Renal cortex interstitium (tissue), 11 donors: ENCODE results near the gene PIK3R6. TPM values are rescaled to one million over a fixed set of nuclear protein-coding genes. Genes with fewer than 3 reads are reported as not detected.
"Not testable (repeated sequence)": the region's sequence is repeated elsewhere in the genome, so short reads cannot be mapped to it uniquely, and the experiment has no call there.

ENCODE experiments used
- DNase-seq, 11 donors: peaks; one replicate each; pipeline ENCODE4 v3.0.0-alpha.2; 2013; ENCODE audit warnings: low read depth in 9 of 11, low spot score in 4 of 11; ENCODE audit errors: extremely low read depth in 1 of 11
- polyA plus RNA-seq, 3 donors: library from polyadenylated mRNA; unstranded; fragments of 120-200 nt; gene quantifications; one replicate each; pipeline ENCODE4 v1.2.1, GENCODE V29; 2013; ENCODE audit not compliant: insufficient read length in 3 of 3

PIK3R6 gene
- polyA plus RNA-seq, 3 donors, result 1.2 to 2.2 (median 1.4) TPM

DNA sequence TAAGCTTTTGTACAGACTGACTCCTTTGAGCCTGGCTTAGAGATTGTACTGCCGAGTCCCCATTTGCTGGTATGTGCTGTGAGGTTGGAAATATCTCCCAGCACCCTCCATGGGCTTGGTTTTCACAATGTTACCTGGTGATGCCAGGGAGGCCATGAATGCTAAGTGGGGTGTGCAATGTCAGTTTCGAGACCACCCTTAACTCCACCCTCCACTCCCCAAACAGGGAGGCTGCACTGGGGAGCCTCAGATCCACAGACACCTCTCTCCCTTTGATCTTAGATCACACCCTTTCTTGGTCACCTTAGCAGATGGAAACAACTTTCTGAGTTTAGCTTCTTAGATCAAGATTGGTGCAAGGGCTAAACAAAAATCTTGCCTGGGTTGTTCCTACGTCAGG lies 28.6 kb upstream of the PIK3R6 start:
- no peak for DNase-seq

DNA sequence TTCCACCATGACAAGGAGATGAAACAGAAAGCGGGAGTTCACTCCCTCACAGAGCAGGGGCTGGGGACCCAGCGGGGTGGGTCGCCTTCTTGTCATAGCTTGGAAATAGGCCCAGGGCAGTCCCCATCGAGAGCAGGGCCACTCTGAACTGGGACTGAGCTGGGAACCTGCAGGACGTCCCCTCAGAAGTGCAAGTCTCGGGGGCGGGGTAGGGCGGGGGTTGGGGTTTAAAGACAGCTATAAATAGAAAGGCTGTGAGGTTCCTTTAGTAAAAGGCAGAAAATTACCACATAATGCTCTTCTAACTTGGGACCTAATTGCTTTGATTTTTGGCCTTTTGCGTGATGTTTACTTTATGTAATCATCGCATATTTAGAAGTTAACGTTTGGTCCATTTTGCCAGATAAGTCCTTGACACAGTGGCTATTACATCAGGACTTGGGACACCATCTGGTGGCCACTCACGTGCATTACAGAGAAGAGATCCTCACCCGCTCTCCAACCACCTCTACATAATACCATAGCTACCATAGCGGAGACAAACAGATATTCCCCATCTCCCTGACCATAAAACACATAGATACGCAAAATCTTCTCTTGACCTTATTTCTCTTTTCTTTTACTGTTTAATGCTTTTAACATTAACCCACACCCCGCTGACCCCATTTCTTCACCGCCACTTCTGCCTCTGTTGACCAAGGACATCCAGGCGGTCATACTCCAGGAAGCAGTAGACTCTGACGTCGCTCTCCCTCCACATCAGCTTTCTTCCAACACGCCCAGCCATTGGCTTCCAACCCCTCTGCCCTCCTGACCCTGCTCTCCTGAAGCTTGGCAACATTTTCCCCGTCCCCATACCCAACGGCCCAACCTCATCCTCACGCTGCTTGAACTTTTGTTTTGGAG lies 27.5 kb upstream of the PIK3R6 start:
- DNase-seq, result peak; percentile 40 to 71 (median 58)

DNA sequence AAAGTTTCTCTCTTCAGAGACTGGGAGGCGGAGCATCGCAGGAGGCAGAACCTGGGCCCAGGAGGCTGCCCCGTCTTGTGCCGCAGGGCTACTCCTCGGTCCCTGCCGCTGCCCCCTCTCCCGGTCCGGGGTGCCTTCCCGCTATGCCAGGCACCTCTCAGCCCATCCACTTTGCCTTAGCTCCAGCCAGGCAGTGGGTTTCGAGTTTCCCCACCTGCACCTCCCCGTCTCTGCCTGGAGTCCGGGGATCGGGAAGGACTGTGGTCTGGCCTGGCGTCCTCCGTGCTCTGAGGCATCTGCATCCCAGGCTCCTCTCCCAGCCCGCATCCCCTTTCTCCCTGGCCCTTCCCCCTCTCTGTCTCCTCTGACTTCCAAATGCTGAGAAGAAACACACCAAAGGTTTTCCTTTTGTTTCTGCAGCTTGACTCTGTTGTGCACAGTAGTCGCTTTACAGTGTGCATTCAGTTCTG lies 26.8 kb upstream of the PIK3R6 start:
- DNase-seq, result no peak

DNA sequence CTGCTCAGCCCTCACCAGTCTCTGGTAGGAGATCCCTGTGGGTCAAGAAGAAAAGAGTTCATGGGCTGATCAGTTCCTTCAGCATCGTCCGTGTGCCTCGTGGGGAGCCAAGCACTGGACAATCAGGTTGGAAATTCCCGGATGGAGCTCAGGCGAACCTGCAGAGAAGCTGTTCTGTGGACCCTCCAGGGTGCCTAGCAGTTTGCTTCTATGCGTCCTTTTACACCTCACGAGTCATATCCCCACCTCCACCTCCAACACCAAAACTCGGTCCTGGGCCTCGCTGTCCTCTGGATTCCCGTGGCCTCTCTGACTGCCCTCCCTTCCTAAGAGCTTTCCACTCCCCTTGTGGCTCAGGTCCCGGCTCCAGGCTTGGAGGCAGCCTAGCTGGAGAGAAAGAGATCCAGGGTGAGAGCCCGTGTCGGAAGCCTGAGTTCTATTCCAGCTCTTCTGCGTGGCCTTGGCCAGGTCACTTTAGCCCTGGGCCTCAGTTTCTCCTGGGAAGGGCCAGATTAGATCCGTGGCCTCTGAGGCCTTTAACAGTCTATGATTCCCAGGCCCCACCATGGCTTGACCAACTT lies 26.2 kb upstream of the PIK3R6 start:
- no peak for DNase-seq

DNA sequence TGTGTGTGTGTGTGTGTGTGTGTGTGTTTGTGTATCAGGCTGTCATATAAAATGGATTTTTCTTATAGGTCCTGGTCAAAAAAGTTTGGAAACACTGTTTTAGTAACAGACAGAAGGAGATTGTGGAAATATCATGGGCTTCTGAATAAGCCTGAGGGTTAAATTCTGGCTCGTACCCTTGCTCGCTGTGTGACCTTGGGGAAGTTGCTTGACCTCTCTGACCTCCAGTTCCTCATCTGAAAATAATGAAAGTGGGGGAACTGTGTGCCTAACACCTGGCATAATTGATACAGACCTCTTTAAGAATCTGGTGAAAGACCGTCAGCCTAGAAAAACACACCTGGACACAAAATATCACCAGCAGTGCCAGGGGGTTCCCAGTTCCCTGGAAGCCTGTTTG lies 25.6 kb upstream of the PIK3R6 start:
- DNase-seq, result no peak

DNA sequence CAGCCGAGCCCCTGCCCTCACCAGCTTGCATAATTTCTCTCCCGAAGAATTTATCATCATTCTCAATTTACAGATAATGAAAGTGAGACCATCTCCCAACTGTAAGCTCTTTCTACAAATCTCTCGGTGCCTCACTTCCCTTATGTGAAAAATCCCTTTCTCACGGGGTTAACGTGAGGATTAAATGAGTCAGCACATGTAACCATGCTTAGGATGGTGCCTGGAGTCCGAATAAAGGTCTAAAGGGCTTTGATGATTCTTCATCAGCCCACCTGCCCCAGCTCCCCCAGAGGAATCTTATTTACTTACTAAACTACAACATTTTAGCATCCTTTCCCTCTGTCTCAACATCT lies 24.8 kb upstream of the PIK3R6 start:
- no peak for DNase-seq

DNA sequence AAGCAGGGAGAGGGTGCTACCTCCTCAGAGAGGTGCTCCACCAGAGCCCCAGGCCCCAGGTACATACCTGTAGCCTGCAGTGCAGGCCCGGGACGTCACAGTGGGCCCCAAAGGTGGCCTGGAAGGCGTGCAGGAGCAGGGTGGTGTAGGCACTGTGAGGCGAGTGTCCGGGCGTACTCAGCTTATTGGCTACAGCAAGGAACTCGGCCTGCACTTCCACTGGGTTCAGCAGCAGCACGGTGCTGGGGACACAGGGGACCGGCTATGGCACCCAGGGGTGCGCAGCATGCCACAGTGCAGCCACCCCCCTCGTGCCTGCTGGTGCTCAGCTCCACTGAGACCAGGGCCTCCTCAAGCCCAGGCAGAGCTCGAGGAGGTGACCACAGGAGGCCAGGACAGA lies 23.2 kb upstream of the PIK3R6 start:
- no peak for DNase-seq

DNA sequence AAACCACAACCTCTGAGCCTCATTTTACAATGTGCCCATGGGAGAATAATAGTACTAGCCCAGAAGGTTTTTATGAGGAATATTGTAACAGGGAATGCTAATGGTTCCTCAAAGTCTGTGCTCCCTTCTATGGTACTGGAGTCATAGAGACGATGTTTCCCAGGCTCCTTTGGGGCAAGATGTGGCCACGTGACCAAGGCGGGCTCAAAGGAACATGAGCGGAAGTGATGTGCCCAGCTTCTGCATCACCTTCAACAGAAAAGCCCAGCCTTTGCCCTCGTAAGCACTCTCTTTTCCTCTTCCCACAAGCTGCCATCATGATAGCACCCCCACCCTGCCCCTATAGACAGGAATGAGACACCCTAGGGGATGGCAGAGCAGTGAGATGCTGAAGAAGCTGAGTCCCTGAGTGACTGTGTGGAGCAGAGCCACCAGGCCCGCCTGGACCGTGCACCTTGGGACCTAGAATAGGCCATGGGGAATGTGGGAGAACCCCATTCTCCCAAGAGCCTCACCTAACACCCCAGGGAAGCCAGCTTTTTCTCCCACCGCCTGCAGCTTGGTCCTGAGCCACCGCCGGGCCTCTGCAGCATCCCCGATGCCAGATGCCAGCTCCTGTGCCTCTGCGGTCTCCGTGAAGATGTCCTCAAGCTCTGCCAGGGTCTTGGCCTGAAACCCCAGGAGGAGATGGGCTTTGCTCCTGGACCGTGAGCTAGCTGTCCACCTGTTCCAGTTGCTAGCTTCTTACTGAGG lies 22.2 kb upstream of the PIK3R6 start:
- DNase-seq, result no peak

DNA sequence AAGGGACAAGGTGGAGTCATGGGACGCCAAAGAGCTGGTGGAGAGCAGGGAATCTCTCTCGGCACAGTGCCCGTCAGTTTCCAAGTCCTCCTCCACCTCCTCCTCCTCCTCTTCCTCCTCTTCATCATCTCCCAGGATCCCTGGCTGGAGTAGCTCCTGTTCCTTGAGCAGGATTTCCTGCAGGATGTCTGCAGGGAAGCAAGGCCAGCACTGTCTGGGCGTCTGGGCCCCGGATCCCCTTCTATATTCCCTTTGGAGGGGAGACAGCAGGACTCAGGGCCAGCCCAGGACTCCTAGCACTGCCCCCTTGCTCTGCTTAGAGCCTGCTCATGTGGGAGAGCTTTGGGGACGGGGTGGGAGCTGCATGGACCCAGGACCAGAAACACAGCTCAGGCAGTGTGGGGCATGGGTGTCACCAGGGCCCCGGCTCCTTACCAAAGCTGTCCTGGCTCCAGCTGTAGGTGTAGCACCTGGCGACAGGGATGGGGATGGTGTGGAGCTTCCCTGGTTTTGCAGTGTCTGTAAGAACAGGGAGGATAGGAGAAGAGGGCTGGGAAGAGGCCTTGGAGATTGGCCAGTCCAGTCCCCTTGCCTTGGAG lies 21.3 kb upstream of the PIK3R6 start:
- DNase-seq, result no peak

DNA sequence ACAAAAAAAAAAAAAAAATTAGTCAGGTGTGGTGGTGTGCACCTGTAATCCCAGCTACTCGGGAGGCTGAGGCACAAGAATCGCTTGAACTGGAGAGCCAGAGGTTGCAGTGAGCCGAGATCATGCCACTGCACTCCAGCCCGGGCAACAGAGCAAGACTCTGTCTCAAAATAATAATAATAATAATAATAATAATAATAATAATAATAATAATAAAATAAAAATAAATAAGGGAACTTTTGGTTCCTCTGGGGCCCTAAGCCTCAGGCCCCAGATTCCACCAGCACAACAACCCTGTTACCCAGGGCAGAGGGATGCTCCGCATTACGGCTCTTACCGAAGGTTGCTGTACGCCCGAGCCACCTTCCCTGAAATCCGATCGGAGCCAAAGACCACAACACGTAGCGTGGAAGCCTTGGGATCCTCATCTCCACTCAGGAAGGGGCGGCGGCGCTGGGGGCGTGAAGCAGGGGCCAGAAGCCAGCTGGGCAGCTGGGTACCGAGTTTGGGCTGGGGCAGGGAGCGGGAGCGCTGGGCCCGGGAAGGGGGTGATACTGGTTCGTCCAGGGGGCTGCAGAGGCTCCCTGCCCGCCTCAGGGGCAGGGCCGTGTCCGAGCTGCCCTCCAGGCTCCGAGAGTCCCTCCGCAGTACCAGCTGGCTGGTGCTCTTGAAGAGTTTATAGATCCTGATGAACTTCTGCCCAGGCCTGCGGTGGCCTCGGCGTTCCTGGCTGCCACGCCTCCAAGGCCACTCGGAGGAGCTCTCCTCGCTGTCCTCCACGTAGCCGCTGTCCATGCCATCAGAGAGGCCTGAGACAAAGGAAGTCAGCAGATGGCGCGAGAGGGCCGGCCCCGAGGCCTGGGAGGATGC lies 20.6 kb upstream of the PIK3R6 start:
- DNase-seq, result peak in 6 of 11 donors; percentile 25 to 54 (median 40)

DNA sequence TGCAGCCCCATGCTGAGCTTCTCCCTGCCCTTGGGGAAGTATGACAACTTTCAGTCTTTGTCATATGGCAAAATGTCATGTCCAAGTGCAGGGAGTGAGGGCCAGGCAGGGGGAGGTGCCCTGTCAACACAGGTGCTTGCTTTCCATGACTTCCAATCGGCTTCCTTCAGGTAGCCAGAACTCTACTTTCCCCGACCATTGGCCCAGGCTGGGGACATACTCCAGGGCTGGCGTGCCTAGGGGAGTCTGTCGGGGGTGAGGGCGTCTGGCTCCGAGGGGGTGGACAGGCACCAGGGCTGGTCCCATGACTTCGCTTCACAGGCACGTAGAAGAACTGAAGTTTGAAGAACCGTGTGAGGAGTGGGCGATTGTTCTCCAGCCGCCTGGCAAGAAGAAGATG lies 19.8 kb upstream of the PIK3R6 start:
- no peak for DNase-seq

DNA sequence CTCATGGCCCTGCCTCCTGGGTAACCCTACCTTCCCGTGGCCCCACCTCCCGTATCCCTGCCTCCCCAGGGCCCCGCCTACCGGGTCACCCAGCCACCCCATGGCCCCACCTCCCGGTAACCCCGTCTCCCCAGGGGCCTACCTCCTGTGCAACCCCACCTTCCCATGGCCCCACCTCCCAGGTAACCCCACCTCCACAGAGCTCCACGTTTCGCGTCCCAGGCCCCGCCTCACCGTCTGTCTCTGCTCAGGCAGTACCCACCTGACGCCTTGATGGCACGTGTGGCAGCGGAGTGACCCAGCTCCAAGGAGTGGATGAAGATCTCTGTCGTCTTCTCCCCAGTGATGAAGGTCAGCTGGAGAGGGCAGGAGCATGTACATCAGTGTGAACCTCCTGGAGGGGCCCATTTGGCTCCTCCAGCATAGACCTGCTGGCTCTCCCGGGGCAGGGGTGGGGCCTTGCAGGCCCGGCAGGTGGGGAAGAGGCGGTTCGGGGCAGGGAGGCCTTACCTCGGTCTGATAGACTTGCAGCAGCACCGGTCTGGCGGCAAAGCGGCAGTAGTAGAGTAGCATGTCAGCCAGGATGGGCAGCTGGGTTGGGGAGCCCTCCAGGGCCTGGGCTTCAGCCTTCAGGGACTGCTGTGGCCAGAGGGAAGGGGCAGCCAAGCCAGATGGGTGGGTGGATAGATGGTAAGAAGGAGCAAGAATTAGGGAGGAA lies 18.7 kb upstream of the PIK3R6 start:
- no peak for DNase-seq

DNA sequence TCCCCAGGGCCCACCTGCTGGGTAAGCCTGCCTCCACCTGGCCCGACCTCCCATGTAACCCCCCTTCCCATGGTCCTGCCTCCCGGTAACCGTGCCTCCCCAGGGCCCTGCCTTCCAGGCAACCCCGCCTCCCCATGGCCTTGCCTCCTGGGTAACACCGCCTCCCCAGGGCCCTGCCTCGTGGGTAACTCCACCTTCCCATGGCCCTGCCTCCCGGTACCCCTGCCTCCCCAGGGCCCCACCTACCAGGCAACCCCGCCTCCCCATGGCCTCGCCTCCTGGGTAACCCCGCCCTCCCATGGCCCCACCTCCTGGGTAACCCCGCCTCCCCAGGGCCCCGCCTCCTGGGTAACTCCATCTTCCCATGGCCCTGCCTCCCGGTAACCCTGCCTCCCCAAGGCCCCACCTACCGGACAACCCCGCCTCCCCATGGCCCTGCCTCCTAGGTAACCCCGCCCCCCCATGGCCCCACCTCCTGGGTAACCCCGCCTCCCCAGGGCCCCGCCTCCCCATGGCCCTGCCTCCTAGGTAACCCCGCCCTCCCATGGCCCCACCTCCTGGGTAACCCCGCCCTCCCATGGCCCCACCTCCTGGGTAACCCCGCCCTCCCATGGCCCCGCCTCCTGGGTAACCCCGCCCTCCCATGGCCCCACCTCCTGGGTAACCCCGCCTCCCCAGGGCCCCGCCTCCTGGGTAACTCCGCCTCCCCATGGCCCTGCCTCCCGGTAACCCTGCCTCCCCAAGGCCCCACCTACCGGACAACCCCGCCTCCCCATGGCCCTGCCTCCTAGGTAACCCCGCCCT lies 17.9 kb upstream of the PIK3R6 start:
- DNase-seq, result not testable (repeated sequence)

DNA sequence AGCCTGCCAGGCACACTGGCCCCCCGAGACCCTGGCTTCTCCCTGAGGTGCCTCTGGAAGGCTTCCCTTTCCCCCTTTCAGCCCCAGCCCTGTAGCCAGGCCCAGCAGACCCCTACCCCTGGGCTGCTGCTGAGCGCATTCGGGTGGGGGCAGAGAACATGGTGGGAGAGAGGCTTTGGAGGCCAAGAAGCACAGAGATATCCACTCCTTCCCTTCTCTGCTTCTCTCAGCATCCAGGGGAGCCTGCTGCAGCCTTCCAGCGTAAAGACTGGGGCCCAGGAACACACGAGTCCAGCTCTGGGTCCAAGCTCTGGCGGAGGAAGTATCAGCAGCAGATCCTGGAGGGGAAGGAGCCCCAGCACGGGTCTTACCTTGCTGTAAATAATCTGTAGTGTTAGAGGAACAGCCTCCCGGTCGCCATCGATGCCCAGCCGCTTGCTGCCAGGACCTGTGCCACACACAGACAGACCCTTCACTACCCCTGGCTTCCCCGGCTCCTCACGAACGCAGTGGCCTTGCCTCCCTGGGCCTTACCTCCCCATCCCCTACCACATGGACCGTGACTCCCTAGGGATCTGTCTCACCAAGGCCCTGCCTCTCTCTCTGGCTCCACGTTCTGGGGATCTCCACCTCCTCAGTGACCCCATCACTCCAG lies 17.0 kb upstream of the PIK3R6 start:
- no peak for DNase-seq

DNA sequence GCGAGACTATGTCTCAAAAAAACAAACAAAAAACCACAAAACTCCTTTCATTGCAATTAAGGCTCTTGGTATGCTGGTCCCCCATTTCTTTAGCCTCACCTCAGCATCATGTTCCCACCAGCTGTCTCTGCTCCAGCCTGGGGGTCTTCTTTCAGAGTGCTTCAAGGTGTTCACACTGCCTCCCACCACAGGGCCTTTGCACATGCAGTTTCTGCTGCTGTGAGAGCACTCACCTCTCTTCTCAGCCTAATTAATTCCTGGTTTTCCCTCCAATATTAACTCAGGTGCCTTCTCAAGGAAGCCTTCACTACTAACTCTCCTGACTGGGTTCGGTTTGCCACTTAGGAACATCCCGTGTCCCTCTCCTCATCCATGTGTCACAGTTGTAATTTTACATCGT lies 15.9 kb upstream of the PIK3R6 start:
- DNase-seq, result no peak

DNA sequence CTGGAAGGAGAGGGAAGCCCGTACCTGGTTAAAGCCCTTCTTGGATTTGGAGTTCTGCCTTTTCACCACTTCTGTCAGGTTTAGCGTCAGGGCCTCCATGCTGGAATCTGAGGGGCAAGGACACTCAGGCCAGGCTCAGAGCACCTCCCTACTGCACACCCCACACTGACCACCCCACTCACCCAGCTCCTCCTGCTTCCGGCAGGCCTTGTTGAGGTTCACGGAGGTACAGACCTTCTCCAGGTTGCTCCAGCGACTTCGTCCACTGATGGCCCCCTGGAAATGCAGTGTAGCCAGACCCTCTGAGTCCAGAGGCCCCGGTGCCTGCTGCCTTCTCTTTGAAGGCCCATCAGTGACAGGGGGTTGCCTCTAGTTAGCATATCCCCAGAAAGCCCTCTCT lies 14.1 kb upstream of the PIK3R6 start:
- DNase-seq, result no peak

DNA sequence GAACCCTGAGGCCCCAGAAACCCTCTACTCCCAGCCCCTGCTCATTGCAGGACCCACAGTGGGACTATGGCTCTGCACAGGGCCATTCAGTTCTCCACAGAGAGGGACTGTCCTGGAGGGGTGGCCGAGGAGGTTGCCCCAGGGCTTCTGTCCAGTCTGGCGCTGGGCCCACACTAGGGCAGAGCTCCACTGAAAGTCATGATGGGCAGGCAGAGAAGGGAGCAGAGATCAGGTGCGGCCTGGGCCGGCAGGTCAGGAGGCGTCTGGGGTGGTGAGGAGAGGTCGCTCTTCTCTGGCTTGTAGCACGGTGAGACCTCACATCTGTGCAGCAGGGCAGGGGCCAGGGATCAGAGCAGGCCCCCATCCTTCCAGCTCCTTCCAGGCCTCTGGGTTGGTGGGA lies 13.0 kb upstream of the PIK3R6 start:
- DNase-seq, result no peak
